NCI-H460 (cell line): ENCODE measurements around the gene HRH1. TPM values are rescaled to one million over a fixed set of nuclear protein-coding genes. Genes with fewer than 3 reads are reported as not detected.
"Not testable (repeated sequence)": the region's sequence is repeated elsewhere in the genome, so short reads cannot be mapped to it uniquely, and the experiment has no call there.

ENCODE experiments used
- DNase-seq: peaks from one replicate; pipeline ENCODE4 v3.0.0-alpha.2; 2016; ENCODE audit warnings: low read depth; ENCODE audit errors: extremely low read depth
- total RNA-seq: library from RNA; depleted of rRNA; stranded (reverse); fragments of >200 nt; shearing (Covaris generic); gene quantifications from 2 replicates; pipeline ENCODE4 v1.2.3, GENCODE V29; 2014

Gene HRH1
- total RNA-seq, 1 experiment from 2014 or later: 5.8 TPM

DNA sequence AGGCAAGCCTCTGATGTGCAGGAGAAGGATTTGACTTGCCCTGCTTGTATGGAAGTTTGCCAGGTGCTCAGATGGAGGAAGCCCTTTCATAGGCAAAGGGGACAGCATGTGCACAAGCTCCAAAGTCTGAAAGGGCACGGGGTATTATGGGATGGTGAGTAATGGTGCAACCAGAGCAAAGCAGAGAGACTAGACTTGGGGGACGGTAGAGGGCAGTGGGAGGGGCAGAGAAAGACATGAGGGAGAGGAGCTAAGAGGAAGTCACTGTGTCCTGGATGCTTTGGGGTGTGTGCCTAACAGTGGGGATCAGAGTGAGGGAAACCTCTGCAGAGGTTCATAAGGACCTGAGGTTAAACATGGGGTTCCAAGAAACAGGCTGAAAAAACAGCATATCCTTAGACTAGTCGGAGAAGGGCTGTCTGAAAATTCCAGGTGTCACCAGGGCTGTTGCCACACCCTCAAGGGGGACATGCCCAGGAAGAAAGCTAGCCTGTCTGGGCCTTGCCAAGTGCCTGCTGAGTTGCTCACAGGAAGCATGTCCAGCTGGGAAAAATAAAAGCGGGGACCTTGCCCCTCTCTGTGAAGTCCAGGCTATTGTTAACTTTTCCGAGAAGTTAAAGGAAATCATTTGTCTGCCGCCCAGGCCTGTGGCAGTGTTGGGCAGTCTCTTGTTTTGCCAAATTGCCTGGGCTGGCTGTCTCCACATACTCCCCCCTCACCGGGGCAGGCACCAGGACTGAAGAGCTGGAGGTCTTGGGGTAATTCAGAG, 47.1 kb downstream of the HRH1 start:
- DNase-seq: no peak

DNA sequence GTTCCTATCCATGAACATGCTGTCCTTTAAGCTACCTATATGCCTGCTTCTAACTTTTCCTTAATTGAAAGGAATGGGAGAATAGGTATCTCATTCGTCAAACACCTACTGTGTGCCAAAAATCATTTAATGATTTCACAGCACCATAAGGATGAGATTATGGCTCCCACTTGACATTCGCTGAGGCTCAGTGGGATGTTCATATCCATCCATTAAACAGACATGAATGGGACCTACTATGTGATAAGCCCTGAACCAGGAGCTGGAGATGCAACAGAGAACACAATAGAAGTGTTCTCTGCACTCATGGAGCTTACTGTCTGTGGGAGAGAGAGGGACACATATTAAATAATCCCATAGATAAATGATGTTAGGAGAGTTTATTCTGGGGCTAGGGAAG, 49.7 kb downstream of the HRH1 start:
- DNase-seq: no peak

GRCh38 chr3:11204697-11205348, 50.5 kb downstream of the HRH1 start:
- no peak for DNase-seq

- DNase-seq: not testable (repeated sequence)
These were observed 51.6 kb downstream of the HRH1 start for GRCh38 chr3:11205881-11206280.

- no peak for DNase-seq
These were observed 52.0 kb downstream of the HRH1 start for GRCh38 chr3:11206316-11206715.

GRCh38 chr3:11206953-11207352, 52.7 kb downstream of the HRH1 start:
- no peak for DNase-seq

DNA sequence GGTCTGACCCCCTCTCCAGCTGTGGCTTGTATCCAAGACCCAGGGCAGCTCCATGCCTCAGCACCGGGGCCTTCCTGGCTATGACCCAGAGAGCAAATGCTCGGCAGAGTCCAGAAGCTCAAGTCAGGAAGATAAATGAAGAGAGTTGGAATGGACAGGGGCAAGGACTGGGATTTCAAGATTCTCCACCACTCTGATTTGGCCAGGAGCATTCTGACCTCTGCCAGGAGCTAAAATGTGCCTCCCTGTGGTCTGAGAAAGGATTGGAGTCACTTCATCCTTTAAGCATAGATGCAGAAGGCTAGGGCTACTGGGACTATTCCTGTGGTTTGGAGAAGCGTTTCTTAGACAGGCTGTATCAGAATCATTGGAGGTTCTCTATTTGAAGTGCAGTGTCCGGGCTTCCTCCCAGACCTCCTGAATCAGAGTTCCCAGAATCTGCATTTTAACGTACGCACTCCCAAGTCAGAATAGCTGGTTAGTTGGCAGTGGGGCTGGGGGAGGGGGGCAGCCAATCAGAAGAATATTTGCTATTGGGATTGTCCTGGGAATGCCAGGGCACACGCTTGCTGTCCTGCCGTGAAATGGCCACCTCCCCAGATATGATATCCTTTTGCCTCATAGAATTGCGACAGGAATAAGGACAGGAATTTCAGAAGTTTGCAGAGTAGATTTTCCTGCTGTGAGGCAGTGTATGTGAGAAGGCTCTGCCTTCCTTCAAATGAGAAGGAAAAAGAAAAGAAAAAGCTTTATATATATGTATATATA, 57.4 kb downstream of the HRH1 start:
- no peak for DNase-seq

GRCh38 chr3:11212299-11212608, 58.0 kb downstream of the HRH1 start:
- no peak for DNase-seq

GRCh38 chr3:11212784-11213183, 58.5 kb downstream of the HRH1 start:
- DNase-seq: no peak

GRCh38 chr3:11213810-11214450, 59.6 kb downstream of the HRH1 start:
- no peak for DNase-seq

- no peak for DNase-seq
These were observed 60.2 kb downstream of the HRH1 start for GRCh38 chr3:11214451-11214978.

- DNase-seq: not testable (repeated sequence)
These were observed 63.1 kb downstream of the HRH1 start for GRCh38 chr3:11217370-11217769.

- DNase-seq: no peak
These were observed 65.9 kb downstream of the HRH1 start for GRCh38 chr3:11220230-11220629.

DNA sequence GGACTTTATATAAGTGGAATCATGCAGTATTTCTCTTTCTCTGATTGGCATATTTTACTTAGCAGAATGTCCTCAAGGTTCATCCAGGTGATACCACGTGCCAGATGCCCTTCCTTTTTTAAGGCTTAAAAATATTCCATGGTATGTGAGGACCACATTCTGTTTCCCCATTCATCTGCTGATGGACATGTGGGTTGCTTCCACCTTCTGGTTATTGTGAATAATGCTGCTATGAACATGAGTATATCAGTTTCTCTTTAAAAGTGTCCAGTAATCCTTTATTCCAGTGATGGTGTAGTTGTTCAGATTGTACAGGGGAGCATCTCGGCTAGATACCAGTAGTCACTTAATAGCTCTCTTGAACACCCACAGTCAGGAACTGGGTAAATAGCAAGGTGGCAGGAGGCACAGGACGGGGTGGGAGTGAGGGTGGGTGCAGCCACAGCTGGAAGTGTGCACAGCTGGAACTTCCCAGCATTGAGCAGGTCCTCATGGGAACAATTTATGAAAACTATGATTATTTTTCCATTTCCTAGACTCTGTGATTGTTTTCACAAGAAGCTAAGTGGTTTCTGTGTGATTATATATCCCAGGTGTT, 67.6 kb downstream of the HRH1 start:
- no peak for DNase-seq

DNA sequence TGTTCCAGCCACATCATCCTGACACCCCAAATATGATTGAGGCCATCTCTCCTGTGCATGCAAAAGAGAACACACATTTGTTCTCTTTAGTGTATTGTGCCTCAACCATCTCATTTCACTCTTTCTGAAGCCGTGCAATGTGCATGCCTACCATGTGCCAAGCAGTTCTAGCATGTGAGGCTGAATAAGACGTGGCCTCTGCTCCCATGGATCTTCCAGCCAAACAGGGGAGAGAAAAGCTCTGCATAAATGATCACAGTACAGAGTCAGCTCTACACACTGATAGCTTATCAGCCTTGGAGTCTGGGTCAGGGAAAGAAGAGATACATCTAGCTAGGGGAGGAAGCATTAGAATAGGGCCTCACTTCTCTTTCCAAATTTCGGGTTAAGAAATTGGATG, 69.7 kb downstream of the HRH1 start:
- no peak for DNase-seq

- no peak for DNase-seq
These were observed 70.6 kb downstream of the HRH1 start for GRCh38 chr3:11224870-11225229.

- no peak for DNase-seq
These were observed 71.7 kb downstream of the HRH1 start for GRCh38 chr3:11226042-11226370.

GRCh38 chr3:11228041-11228440, 73.7 kb downstream of the HRH1 start:
- DNase-seq: no peak

DNA sequence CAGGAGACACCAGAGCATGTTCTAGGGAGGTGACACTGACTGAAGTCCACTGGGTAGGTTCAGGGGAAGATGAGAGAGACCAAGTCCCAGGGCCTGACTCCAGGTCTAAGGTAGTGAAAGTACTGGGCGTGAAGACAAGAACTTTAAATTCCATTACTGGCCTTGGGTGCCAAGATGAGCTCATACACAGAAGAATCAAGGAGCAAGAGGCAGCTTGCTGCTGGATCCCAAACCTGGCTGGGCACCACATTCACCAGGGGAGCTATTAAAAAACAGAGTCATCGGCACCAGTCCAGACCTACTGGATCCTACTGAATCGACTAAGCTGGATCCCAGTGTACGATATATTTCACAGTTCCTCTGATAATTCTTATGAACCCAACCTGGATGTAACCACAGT, 75.8 kb downstream of the HRH1 start:
- no peak for DNase-seq

DNA sequence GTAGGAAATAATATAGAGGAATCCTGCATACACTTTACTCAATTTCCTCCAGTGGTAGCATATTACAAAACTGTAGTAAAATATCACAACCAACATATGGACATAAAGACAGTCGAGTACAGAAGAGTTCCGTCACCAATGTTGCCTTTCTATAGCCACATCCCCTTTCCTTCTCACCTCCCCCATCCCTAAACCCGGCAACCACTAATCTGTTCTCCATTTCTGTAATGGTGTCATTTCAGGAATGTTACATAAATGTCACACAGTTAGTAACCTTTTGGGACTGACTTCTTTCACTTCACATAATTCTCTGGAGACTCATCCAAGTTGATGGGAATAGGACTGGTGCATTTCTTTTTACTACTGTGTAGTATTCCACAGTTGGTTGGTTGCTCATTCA, 76.5 kb downstream of the HRH1 start:
- no peak for DNase-seq

- DNase-seq: no peak
These were observed 81.1 kb downstream of the HRH1 start for GRCh38 chr3:11235385-11235784.
